IMR-90 (cell line): ENCODE data around the gene KIF6. TPM values are rescaled to one million over a fixed set of nuclear protein-coding genes. Genes with fewer than 3 reads are reported as not detected.

Experiments used
- ATAC-seq: fragments of 200-7000 bp; cut with Tn5 transposase; 2 replicates; pipeline ENCODE4 v1.9.1; 2020; ENCODE audit warnings: low read depth, mild to moderate bottlenecking, moderate library complexity
- BruUV-seq: library from RNA; stranded (reverse); fragments of 400-500 nt; replicated peaks from 2 replicates; lab custom pipeline; 2021; lab: Mats Ljungman, UMichigan
- CTCF ChIA-PET: fragments of 300-600 bp; formaldehyde crosslinking; extraction: SDS; loops from one replicate; lab custom pipeline; 2021; ENCODE audit warnings: antibody characterized with exemption; lab: Yijun Ruan, JAX
- POLR2A ChIA-PET: fragments of 300-600 bp; sonication (Branson Sonifier 250); formaldehyde crosslinking; loops from one replicate; lab custom pipeline; 2022; ENCODE audit warnings: antibody characterized with exemption; ENCODE audit not compliant: unreplicated experiment; lab: Charles Lee
- DNase-seq: peaks from one replicate; pipeline ENCODE4 v3.0.0; 2013
- H2AFZ ChIP-seq: replicated peaks from 2 replicates; pipeline ENCODE3; 2013; ENCODE audit warnings: low read length, mild to moderate bottlenecking; ENCODE audit not compliant: poor library complexity
- H2AK5ac ChIP-seq: 2 replicates; pipeline ENCODE4 v1.6.1; 2013; ENCODE audit warnings: low read depth, low read length, inconsistent platforms
- H2AK9ac ChIP-seq: replicated peaks from 2 replicates; pipeline ENCODE3; 2013; ENCODE audit warnings: mild to moderate bottlenecking, low read depth, low read length, moderate library complexity; ENCODE audit not compliant: poor library complexity
- H2BK120ac ChIP-seq: 2 replicates; pipeline ENCODE4 v1.6.1; 2013; ENCODE audit warnings: low read depth, low read length, inconsistent platforms
- H2BK15ac ChIP-seq: 3 replicates; pipeline ENCODE4 v1.6.1; 2013; ENCODE audit warnings: low read depth, low read length, inconsistent platforms
- H2BK20ac ChIP-seq: 2 replicates; pipeline ENCODE4 v1.6.1; 2013; ENCODE audit warnings: low read depth, mild to moderate bottlenecking, inconsistent platforms, low read length, moderate library complexity
- H2BK5ac ChIP-seq: 2 replicates; pipeline ENCODE4 v1.6.1; 2013; ENCODE audit warnings: mild to moderate bottlenecking, low read depth, low read length, inconsistent platforms; ENCODE audit not compliant: poor library complexity, severe bottlenecking
- H3K14ac ChIP-seq: replicated peaks from 2 replicates; pipeline ENCODE4 v1.6.1; 2013; ENCODE audit warnings: low read depth, low read length, inconsistent platforms
- H3K18ac ChIP-seq: 2 replicates; pipeline ENCODE4 v1.6.1; 2013; ENCODE audit warnings: low read depth, low read length, control low read depth
- H3K23ac ChIP-seq: 2 replicates; pipeline ENCODE4 v1.6.1; 2013; ENCODE audit warnings: low read depth, low read length, inconsistent platforms
- H3K27ac ChIP-seq: 2 replicates; pipeline ENCODE4 v1.5.1; 2013; ENCODE audit warnings: mild to moderate bottlenecking, control low read depth, low read length; ENCODE audit not compliant: insufficient read depth
- H3K27me3 ChIP-seq: 2 replicates; pipeline ENCODE4 v1.6.1; 2013; ENCODE audit warnings: low read length; ENCODE audit not compliant: control insufficient read depth, insufficient read depth
- H3K36me3 ChIP-seq: 2 replicates; pipeline ENCODE4 v1.6.1; 2013; ENCODE audit warnings: low read length, mixed read lengths; ENCODE audit not compliant: control insufficient read depth, insufficient read depth
- H3K4ac ChIP-seq: 2 replicates; pipeline ENCODE4 v1.6.1; 2013; ENCODE audit warnings: low read depth, low read length, inconsistent platforms
- H3K4me1 ChIP-seq: 2 replicates; pipeline ENCODE4 v1.6.1; 2013; ENCODE audit warnings: low read length, mixed read lengths; ENCODE audit not compliant: control insufficient read depth, insufficient read depth
- H3K4me2 ChIP-seq: 2 replicates; pipeline ENCODE4 v1.6.1; 2013; ENCODE audit warnings: low read depth, mild to moderate bottlenecking, control low read depth, low read length, moderate library complexity
- H3K4me3 ChIP-seq: 2 replicates; pipeline ENCODE4 v1.5.1; 2013; ENCODE audit warnings: low read depth, mild to moderate bottlenecking, control low read depth, low read length, moderate library complexity; ENCODE audit not compliant: insufficient read depth
- H3K56ac ChIP-seq: 2 replicates; pipeline ENCODE4 v1.6.1; 2013; ENCODE audit warnings: low read length, inconsistent platforms; ENCODE audit not compliant: insufficient read depth; ENCODE audit errors: extremely low read depth
- H3K79me1 ChIP-seq, 2 experiments: 2 replicates each; pipeline ENCODE4 v1.6.1; 2013; ENCODE audit warnings: low read length in 2 of 2, inconsistent platforms in 1 of 2, low read depth in 1 of 2
- H3K9ac ChIP-seq: 2 replicates; pipeline ENCODE4 v1.6.1; 2013; ENCODE audit warnings: low read depth, low read length, control low read depth
- H3K9me1 ChIP-seq: 2 replicates; pipeline ENCODE4 v1.6.1; 2013; ENCODE audit warnings: low read length, inconsistent platforms; ENCODE audit not compliant: insufficient read depth
- H3K9me3 ChIP-seq: 2 replicates; pipeline ENCODE4 v1.6.1; 2013; ENCODE audit warnings: low read length; ENCODE audit not compliant: control insufficient read depth, insufficient read depth
- H4K20me1 ChIP-seq: 2 replicates; pipeline ENCODE4 v1.6.1; 2013; ENCODE audit warnings: low read length, inconsistent platforms; ENCODE audit not compliant: insufficient read depth
- H4K5ac ChIP-seq: 2 replicates; pipeline ENCODE4 v1.6.1; 2013; ENCODE audit warnings: mild to moderate bottlenecking, low read depth, low read length, control low read depth
- H4K8ac ChIP-seq, 2 experiments: 2 replicates each; pipeline ENCODE4 v1.6.1; 2013; ENCODE audit warnings: low read depth in 2 of 2, low read length in 2 of 2, control low read depth in 1 of 2, inconsistent platforms in 1 of 2
- H4K91ac ChIP-seq: 2 replicates; pipeline ENCODE4 v1.6.1; 2013; ENCODE audit warnings: low read depth, low read length, inconsistent platforms; ENCODE audit not compliant: insufficient read depth
- BHLHE40 ChIP-seq: fragments of 150-350 bp; IDR thresholded peaks from 2 replicates; pipeline ENCODE4 v1.6.1; 2016; ENCODE audit warnings: mild to moderate bottlenecking, low read depth, low read length
- CEBPB ChIP-seq: IDR thresholded peaks from 2 replicates; pipeline ENCODE4 v1.6.1; 2012; ENCODE audit warnings: low read depth, low read length, improper control_type of control experiment
- MAZ ChIP-seq: IDR thresholded peaks from 2 replicates; pipeline ENCODE4 v1.6.1; 2012; ENCODE audit warnings: low read depth, mild to moderate bottlenecking, low read length, improper control_type of control experiment, moderate library complexity, borderline replicate concordance
- NFE2L2 ChIP-seq: fragments of 150-350 bp; IDR thresholded peaks from 2 replicates; pipeline ENCODE4 v1.6.1; 2016; ENCODE audit warnings: low read depth, mild to moderate bottlenecking, low read length
- RCOR1 ChIP-seq: IDR thresholded peaks from 2 replicates; pipeline ENCODE4 v1.6.1; 2012; ENCODE audit warnings: mild to moderate bottlenecking, low read length, improper control_type of control experiment; ENCODE audit not compliant: insufficient replicate concordance
- SMC3 ChIP-seq: fragments of 150-350 bp; IDR thresholded peaks from 2 replicates; pipeline ENCODE4 v1.6.1; 2016; ENCODE audit warnings: low read depth, mild to moderate bottlenecking, antibody characterized with exemption, low read length, moderate library complexity
- WGBS, 2 experiments: methylation state at CpG; one replicate each; pipeline versions ENCODE4 v1.1.5 to v1.1.7; 2013; ENCODE audit warnings: missing lambda C conversion rate in 2 of 2; ENCODE audit not compliant: insufficient read length in 1 of 2; ENCODE audit errors: extremely low coverage in 2 of 2; 5-methylcytosine and 5-hydroxymethylcytosine counted together
- dilution Hi-C: fragments of 300-500 bp; cut with HindIII; formaldehyde crosslinking; loops from one replicate; pipeline ENCODE4 v1.14.3; 2018; ENCODE audit warnings: low sequenced_read_pairs; ENCODE audit not compliant: unreplicated experiment
- in situ Hi-C: fragments of 300-500 bp; cut with MboI; formaldehyde crosslinking; loops from 3 replicates; pipeline ENCODE4 v1.14.3; 2019; ENCODE audit warnings: low sequenced_read_pairs, inconsistent platforms, mixed read lengths
- intact Hi-C: fragments of 100-400 bp; cut with micrococcal nuclease; formaldehyde crosslinking; loops from 2 replicates; pipeline ENCODE4 v1.10.0; 2022
- polyA plus RNA-seq, 3 experiments: library from polyadenylated mRNA; depleted of rRNA; stranded (reverse); fragments of >200 nt; gene quantifications; 2 replicates each; pipeline ENCODE4 v1.2.3, GENCODE V29; 2012; ENCODE audit warnings: low replicate concordance in 1 of 3
- total RNA-seq: library from RNA; depleted of rRNA; stranded (reverse); fragments of >200 nt; gene quantifications from 2 replicates; pipeline ENCODE4 v1.2.3, GENCODE V29; 2012

The KIF6 gene
- total and polyA plus RNA-seq, 2 of the 4 experiments (the other 2 are of a cell fraction): under 0.01 to 0.10 TPM

- intact Hi-C loops: no loop called here
Measured at GRCh38 chr6:39685489-39685826, 39.8 kb downstream of the KIF6 start.

More at GRCh38 chr6:39685489-39685826, 39.8 kb downstream of the KIF6 start:
- H3K36me3 ChIP-seq: no peaks in the 10 kb centered on the region
- CTCF ChIA-PET: interaction anchor here (0.9 kb wide), 1 partner anchor 22 kb away, joined by 3 read pairs; no protein-coding TSS in a partner anchor
- no peaks in the 10 kb centered on the region for H3K9me3 ChIP-seq
- no peak overlapping the region for H4K8ac ChIP-seq
- peaks cover 5% of the 10 kb centered on the region; the same call in 1 of the 2 replicates for H3K4me1 ChIP-seq
- no peak overlapping the region for H2AK9ac ChIP-seq
- WGBS, 2 experiments: no CpG with 5 or more reads among the region's 2 CpGs
- no peak for TF ChIP-seq CEBPB
- TF ChIP-seq RCOR1: no peak
- TF ChIP-seq NFE2L2: no peak
- TF ChIP-seq MAZ: no peak
- no peak for TF ChIP-seq BHLHE40
- no peak for TF ChIP-seq SMC3
- H2BK120ac ChIP-seq: no peak overlapping the region
- H3K9ac ChIP-seq: no peak overlapping the region
- H4K91ac ChIP-seq: no peak overlapping the region
- no peak overlapping the region for H3K14ac ChIP-seq
- no peak overlapping the region for H3K4ac ChIP-seq
- no peaks in the 10 kb centered on the region for H4K20me1 ChIP-seq
- H3K4me2 ChIP-seq: no peak overlapping the region
- no peak overlapping the region for H3K56ac ChIP-seq
- no peak overlapping the region for H2BK5ac ChIP-seq
- no peak overlapping the region for H2BK15ac ChIP-seq
- peaks cover 2% of the 10 kb centered on the region for H3K27me3 ChIP-seq
- no peaks in the 10 kb centered on the region for H3K9me1 ChIP-seq
- DNase-seq (no peak), ATAC-seq (no peak)
- POLR2A ChIA-PET: no interaction called here
- no peak overlapping the region for H2AFZ ChIP-seq
- dilution Hi-C loops: no loop called here
- no TSS peak for BruUV-seq
- H2BK20ac ChIP-seq: no peak overlapping the region
- no peaks in the 10 kb centered on the region for H3K79me1 ChIP-seq
- in situ Hi-C loops: no loop called here
- H4K5ac ChIP-seq: no peak overlapping the region
- H3K23ac ChIP-seq: no peak overlapping the region
- H2AK5ac ChIP-seq: no peak overlapping the region
- H3K4me3 ChIP-seq: no peak overlapping the region
- no peak overlapping the region for H3K27ac ChIP-seq
- H3K18ac ChIP-seq: no peak overlapping the region
